ENCODE measurements around the gene PLPP7. TPM values are rescaled to one million over a fixed set of nuclear protein-coding genes. Genes with fewer than 3 reads are reported as not detected.

The PLPP7 gene
- total RNA-seq, 2 experiments from 2014 or later: 0.11 TPM; not detected in 1

- Mint-ChIP-seq H3K36me3 (ENCODE audit: low read depth) (peaks cover 14% of the 10 kb centered on the region), H3K4me3 (no peak overlapping the region), H3K9me3 (no peaks in the 10 kb centered on the region), H3K27ac (no peak overlapping the region), H3K27me3 (peaks cover 12% of the 10 kb centered on the region), H3K4me1 (ENCODE audit: low read depth) (peaks cover 21% of the 10 kb centered on the region)
- DNase-seq (no peak), ATAC-seq (no peak)
- ChIA-PET POLR2A (interaction anchor here (1.0 to 1.5 kb wide), 3 partner anchors 10 to 93 kb away, joined by 3 to 5 read pairs (median 3); no protein-coding TSS in a partner anchor), CTCF (interaction anchor here (1.6 kb wide), 1 partner anchor 70 kb away, joined by 5 read pairs; no protein-coding TSS in a partner anchor)
- intact Hi-C loops (cut with micrococcal nuclease): no loop called here
- TF ChIP-seq, protein P1, sequence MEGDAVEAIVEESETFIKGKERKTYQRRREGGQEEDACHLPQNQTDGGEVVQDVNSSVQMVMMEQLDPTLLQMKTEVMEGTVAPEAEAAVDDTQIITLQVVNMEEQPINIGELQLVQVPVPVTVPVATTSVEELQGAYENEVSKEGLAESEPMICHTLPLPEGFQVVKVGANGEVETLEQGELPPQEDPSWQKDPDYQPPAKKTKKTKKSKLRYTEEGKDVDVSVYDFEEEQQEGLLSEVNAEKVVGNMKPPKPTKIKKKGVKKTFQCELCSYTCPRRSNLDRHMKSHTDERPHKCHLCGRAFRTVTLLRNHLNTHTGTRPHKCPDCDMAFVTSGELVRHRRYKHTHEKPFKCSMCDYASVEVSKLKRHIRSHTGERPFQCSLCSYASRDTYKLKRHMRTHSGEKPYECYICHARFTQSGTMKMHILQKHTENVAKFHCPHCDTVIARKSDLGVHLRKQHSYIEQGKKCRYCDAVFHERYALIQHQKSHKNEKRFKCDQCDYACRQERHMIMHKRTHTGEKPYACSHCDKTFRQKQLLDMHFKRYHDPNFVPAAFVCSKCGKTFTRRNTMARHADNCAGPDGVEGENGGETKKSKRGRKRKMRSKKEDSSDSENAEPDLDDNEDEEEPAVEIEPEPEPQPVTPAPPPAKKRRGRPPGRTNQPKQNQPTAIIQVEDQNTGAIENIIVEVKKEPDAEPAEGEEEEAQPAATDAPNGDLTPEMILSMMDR (IDR thresholded peaks at IDR 0.05): no peak
Observed at GRCh38 chr9:131279863-131280570, 9.5 kb upstream of the PLPP7 start.

GRCh38 chr9:131280660-131281059 is 8.9 kb upstream of the PLPP7 start:
- ChIA-PET CTCF (no interaction called here), POLR2A (interaction anchor here (1.3 kb wide), 1 partner anchor 25 kb away, joined by 5 read pairs; no protein-coding TSS in a partner anchor)
- ATAC-seq: no peak
- H3K4me3 Mint-ChIP-seq: no peak overlapping the region
- no peaks in the 10 kb centered on the region for H3K9me3 Mint-ChIP-seq
- intact Hi-C loops (cut with micrococcal nuclease): no loop called here
- no peak for DNase-seq
- H3K27ac Mint-ChIP-seq: no peak overlapping the region
- H3K4me1 Mint-ChIP-seq (ENCODE audit: low read depth): peaks cover 21% of the 10 kb centered on the region
- H3K36me3 Mint-ChIP-seq (ENCODE audit: low read depth): peaks cover 8% of the 10 kb centered on the region
- TF ChIP-seq, protein P1 (IDR thresholded peaks at IDR 0.05): no peak
- H3K27me3 Mint-ChIP-seq: peaks cover 12% of the 10 kb centered on the region

DNA sequence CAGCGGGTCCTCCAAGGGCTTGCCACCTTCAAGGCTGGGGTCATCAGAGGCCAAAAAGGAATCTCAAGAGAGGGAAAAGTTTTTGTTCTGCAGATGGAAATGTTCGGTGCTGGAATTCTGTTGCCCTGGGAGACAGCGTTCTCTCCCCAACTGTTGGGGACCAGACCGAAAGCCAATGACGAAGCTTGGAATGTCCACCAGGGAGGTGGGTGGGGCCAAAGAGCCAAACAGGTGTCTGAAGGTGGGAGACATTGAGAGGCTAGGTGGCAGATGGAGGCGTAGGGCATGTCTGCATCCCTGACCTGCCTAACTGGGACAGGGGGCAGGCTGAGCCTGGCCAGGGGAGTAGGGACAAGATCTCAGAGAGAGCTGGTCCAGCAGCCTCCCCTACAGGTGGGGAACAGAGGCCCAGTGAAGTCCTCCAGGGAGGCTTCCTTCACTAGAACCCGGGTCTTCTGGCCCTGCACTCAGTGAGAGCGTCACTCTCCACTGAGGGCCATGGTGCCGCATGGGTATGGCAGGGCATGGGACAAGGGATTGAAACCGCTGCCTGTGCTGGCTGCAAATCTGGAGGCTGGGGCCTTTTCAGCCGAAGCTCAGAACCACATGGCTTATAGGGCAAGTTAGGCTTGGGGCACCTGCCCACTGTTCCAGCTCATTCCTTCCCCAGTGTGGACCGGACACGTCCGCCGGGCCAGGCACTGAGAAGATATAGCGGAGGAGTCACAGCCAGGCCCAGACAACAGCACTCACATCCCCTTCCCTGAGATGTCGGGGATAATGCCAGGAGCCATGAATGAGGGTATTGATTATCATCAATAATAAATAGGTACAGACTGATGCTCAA is 8.2 kb upstream of the PLPP7 start:
- TF ChIP-seq, protein P1 (IDR thresholded peaks at IDR 0.05): no peak
- Mint-ChIP-seq H3K27me3 (peaks cover 12% of the 10 kb centered on the region), H3K36me3 (ENCODE audit: low read depth) (peaks cover 1% of the 10 kb centered on the region), H3K9me3 (no peaks in the 10 kb centered on the region), H3K4me3 (peak overlapping the region; percentile 31), H3K27ac (no peak overlapping the region), H3K4me1 (ENCODE audit: low read depth) (peaks cover 21% of the 10 kb centered on the region)
- ChIA-PET CTCF (no interaction called here), POLR2A (interaction anchor here (1.0 kb wide), 1 partner anchor 43 kb away, joined by 6 read pairs; no protein-coding TSS in a partner anchor)
- ATAC-seq (no peak), DNase-seq (no peak)
- intact Hi-C loops (cut with micrococcal nuclease): no loop called here

GRCh38 chr9:131282175-131282574 is 7.3 kb upstream of the PLPP7 start:
- intact Hi-C loops (cut with micrococcal nuclease): no loop called here
- DNase-seq: no peak
- peaks cover 12% of the 10 kb centered on the region for H3K27me3 Mint-ChIP-seq
- CTCF ChIA-PET: no interaction called here
- TF ChIP-seq, protein P1 (IDR thresholded peaks at IDR 0.05): no peak
- H3K4me1 Mint-ChIP-seq (ENCODE audit: low read depth): peaks cover 21% of the 10 kb centered on the region
- no peak for ATAC-seq
- H3K9me3 Mint-ChIP-seq: no peaks in the 10 kb centered on the region
- peak overlapping the region; percentile 31 for H3K4me3 Mint-ChIP-seq
- no peaks in the 10 kb centered on the region for H3K36me3 Mint-ChIP-seq (ENCODE audit: low read depth)
- no peak overlapping the region for H3K27ac Mint-ChIP-seq
- POLR2A ChIA-PET: interaction anchor here (1.0 kb wide), 1 partner anchor 43 kb away, joined by 6 read pairs; no protein-coding TSS in a partner anchor

All from activated CD8-positive, alpha-beta T cell treated with anti-CD3 and anti-CD28 coated beads for 36 hours (primary cell).